SU-DHL-6 (cell line): ENCODE data around the gene CUTC.

Source experiments
- H2AFZ ChIP-seq: fragments of 200-600 bp; sonication (generic); 2 replicates; pipeline ENCODE4 v1.6.1; 2014; ENCODE audit warnings: low read depth, mild to moderate bottlenecking, moderate library complexity, mixed read lengths, antibody characterized with exemption, low read length; ENCODE audit not compliant: severe bottlenecking
- H3F3A ChIP-seq: fragments of 200-600 bp; shearing (Covaris generic); 2 replicates; pipeline ENCODE4 v1.6.0; 2016; ENCODE audit warnings: antibody characterized with exemption, mild to moderate bottlenecking; ENCODE audit not compliant: insufficient read depth
- H3K27ac ChIP-seq: fragments of 200-600 bp; sonication (generic); 2 replicates; pipeline ENCODE4 v1.5.1; 2016; ENCODE audit warnings: low read depth, mild to moderate bottlenecking, low read length, moderate library complexity, mixed read lengths
- H3K27me3 ChIP-seq: fragments of 200-600 bp; sonication (generic), shearing (Covaris generic); 2 replicates; pipeline ENCODE4 v1.6.0; 2014; ENCODE audit warnings: mild to moderate bottlenecking, low read length
- H3K36me3 ChIP-seq: fragments of 200-600 bp; sonication (generic); 2 replicates; pipeline ENCODE4 v1.6.1; 2014; ENCODE audit warnings: mild to moderate bottlenecking, low read length, mixed read lengths
- H3K4me2 ChIP-seq: fragments of 300-600, 200-600 bp; shearing (Covaris generic), sonication (generic); 2 replicates; pipeline ENCODE4 v1.6.0; 2014; ENCODE audit warnings: low read length, low read depth, mild to moderate bottlenecking; ENCODE audit not compliant: poor library complexity, severe bottlenecking
- H3K4me3 ChIP-seq: fragments of 200-600 bp; sonication (generic); 2 replicates; pipeline ENCODE4 v1.5.1; 2014; ENCODE audit warnings: antibody characterized with exemption, low read length, mild to moderate bottlenecking, mixed read lengths; ENCODE audit not compliant: insufficient read depth, poor library complexity, severe bottlenecking
- H3K79me2 ChIP-seq: fragments of 200-600 bp; sonication (generic); 2 replicates; pipeline ENCODE4 v1.6.1; 2014; ENCODE audit warnings: mild to moderate bottlenecking, low read length, moderate library complexity; ENCODE audit not compliant: insufficient read depth
- H3K9ac ChIP-seq: fragments of 200-600 bp; sonication (generic); 2 replicates; pipeline ENCODE4 v1.7.0; 2014; ENCODE audit warnings: mild to moderate bottlenecking, low read length
- H3K9me2 ChIP-seq: fragments of 200-600 bp; sonication (generic); replicated peaks from 2 replicates; pipeline ENCODE4 v1.6.1; 2014; ENCODE audit warnings: low read length; ENCODE audit not compliant: insufficient read depth
- H3K9me3 ChIP-seq: fragments of 200-600 bp; sonication (generic); 2 replicates; pipeline ENCODE4 v1.6.1; 2014; ENCODE audit warnings: low read length, mixed read lengths; ENCODE audit not compliant: insufficient read depth
- H4K20me1 ChIP-seq: fragments of 200-600 bp; sonication (generic); 2 replicates; pipeline ENCODE4 v1.6.1; 2014; ENCODE audit warnings: low read depth, mild to moderate bottlenecking, antibody characterized with exemption, low read length, moderate library complexity, mixed read lengths
- CTCF ChIP-seq: fragments of 200-600 bp; sonication (generic); IDR thresholded peaks from one replicate; pipeline ENCODE4 v1.5.1; 2017; ENCODE audit warnings: antibody characterized with exemption, mild to moderate bottlenecking, low read length, moderate library complexity; ENCODE audit not compliant: insufficient read depth, poor library complexity, severe bottlenecking
- EZH2phosphoT487 ChIP-seq: fragments of 200-600 bp; sonication (generic), shearing (Covaris generic); conservative IDR thresholded peaks from 2 replicates; pipeline ENCODE4 v1.6.1; 2018; ENCODE audit warnings: mild to moderate bottlenecking, antibody characterized with exemption, low read length, moderate library complexity, mixed read lengths

Gene CUTC

GRCh38 chr10:99709480-99710229 lies 22.4 kb upstream of the CUTC start:
- H3K36me3 ChIP-seq = no peaks in the 10 kb centered on the region; the same call in 1 of the 2 replicates
- no peaks in the 10 kb centered on the region for H3K9me3 ChIP-seq
- H3K27ac ChIP-seq = no peak overlapping the region
- H3K4me2 ChIP-seq = no peak overlapping the region
- 0 out of 2 replicates have a peak, but pooled peaks cover 7% of the 10 kb centered on the region for H3F3A ChIP-seq
- no peaks in the 10 kb centered on the region for H4K20me1 ChIP-seq
- TF ChIP-seq CTCF (no peak), EZH2phosphoT487 (no peak)
- H3K9ac ChIP-seq = no peak overlapping the region
- no peaks in the 10 kb centered on the region for H3K79me2 ChIP-seq
- H2AFZ ChIP-seq = no peak overlapping the region
- no peak overlapping the region for H3K4me3 ChIP-seq
- no peaks in the 10 kb centered on the region for H3K9me2 ChIP-seq
- H3K27me3 ChIP-seq = no peaks in the 10 kb centered on the region

DNA sequence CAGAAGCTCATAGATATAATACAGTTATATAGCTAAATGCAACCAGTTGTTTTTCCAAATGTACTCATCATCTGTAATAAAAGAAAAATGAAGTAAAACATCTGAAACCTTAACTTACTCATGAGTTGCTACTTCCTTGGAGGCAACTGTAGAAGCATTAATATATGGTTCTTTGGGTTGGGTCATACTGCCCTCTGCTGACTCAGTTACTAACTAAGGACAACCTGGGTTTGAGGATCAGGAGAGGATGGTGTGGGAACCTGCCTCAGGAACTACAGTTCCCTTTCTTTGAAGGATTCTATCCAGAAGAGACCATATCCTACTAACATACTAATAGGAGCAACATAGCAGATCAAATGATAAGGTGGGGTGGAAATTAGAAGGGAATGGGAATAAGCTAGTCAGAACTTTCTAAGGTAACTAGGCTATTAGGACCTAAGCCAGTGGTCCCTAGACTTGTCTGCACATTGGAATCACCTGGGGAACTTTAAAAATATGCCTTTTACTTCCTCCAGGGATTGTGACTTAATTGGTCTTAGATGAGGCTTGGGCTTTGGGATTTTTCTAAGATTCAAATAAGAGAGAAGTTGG lies 20.8 kb upstream of the CUTC start:
- Histone ChIP-seq H4K20me1 (no peaks in the 10 kb centered on the region), H3K4me3 (no peak overlapping the region), H3K27me3 (no peaks in the 10 kb centered on the region), H3K9ac (no peak overlapping the region), H3K9me3 (no peaks in the 10 kb centered on the region), H2AFZ (no peak overlapping the region), H3K36me3 (no peaks in the 10 kb centered on the region; the same call in 1 of the 2 replicates), H3K4me2 (no peak overlapping the region), H3F3A (0 out of 2 replicates have a peak, but pooled peaks cover 7% of the 10 kb centered on the region), H3K27ac (no peak overlapping the region), H3K9me2 (no peaks in the 10 kb centered on the region), H3K79me2 (no peaks in the 10 kb centered on the region)
- no peak for TF ChIP-seq EZH2phosphoT487
- TF ChIP-seq CTCF = peak; percentile 53

DNA sequence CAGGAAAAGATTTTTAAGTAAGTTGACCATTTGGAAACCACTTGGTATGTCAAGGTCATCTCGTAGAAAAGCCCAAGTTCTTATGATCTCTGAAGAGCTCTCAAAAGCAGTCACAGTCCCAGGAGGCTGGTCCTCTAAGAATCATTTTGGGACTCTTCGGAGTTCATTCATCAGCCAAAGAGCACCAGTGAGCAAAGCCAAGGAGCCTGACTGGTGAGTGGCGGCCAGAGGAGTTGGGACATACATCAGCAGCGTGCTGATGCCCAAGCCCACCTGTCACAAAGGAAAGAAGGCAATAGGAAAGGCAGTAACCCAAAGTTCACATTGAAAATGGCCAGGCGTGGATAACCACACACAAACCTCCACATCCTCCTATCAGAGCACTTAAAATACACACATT lies 17.6 kb upstream of the CUTC start:
- no peaks in the 10 kb centered on the region for H3K9me3 ChIP-seq
- H3K79me2 ChIP-seq = no peaks in the 10 kb centered on the region
- H3K4me3 ChIP-seq = no peak overlapping the region
- no peaks in the 10 kb centered on the region for H3K9me2 ChIP-seq
- no peak overlapping the region for H3K27ac ChIP-seq
- no peaks in the 10 kb centered on the region; the same call in 1 of the 2 replicates for H3K36me3 ChIP-seq
- no peaks in the 10 kb centered on the region for H4K20me1 ChIP-seq
- no peak overlapping the region for H2AFZ ChIP-seq
- H3K4me2 ChIP-seq = no peak overlapping the region
- H3K27me3 ChIP-seq = no peaks in the 10 kb centered on the region
- no peak for TF ChIP-seq CTCF
- no peak for TF ChIP-seq EZH2phosphoT487
- H3K9ac ChIP-seq = no peak overlapping the region
- 0 out of 2 replicates have a peak, but pooled peaks cover 7% of the 10 kb centered on the region for H3F3A ChIP-seq
